IMR-90 (cell line): ENCODE measurements around the gene CDX1. TPM values are rescaled to one million over a fixed set of nuclear protein-coding genes. Genes with fewer than 3 reads are reported as not detected.
A peak's percentile ranks its signal among the peaks of the same experiment; 100 is the strongest.

Experiments
- ATAC-seq: fragments of 200-7000 bp; cut with Tn5 transposase; 2 replicates; pipeline ENCODE4 v1.9.1; 2020; ENCODE audit warnings: low read depth, mild to moderate bottlenecking, moderate library complexity
- BruUV-seq: library from RNA; stranded (reverse); fragments of 400-500 nt; replicated peaks from 2 replicates; lab custom pipeline; 2021; lab: Mats Ljungman, UMichigan
- CTCF ChIA-PET: fragments of 300-600 bp; formaldehyde crosslinking; extraction: SDS; loops from one replicate; lab custom pipeline; 2021; ENCODE audit warnings: antibody characterized with exemption; lab: Yijun Ruan, JAX
- POLR2A ChIA-PET: fragments of 300-600 bp; sonication (Branson Sonifier 250); formaldehyde crosslinking; loops from one replicate; lab custom pipeline; 2022; ENCODE audit warnings: antibody characterized with exemption; ENCODE audit not compliant: unreplicated experiment; lab: Charles Lee
- DNase-seq: peaks from one replicate; pipeline ENCODE4 v3.0.0; 2013
- H2AFZ ChIP-seq: replicated peaks from 2 replicates; pipeline ENCODE3; 2013; ENCODE audit warnings: low read length, mild to moderate bottlenecking; ENCODE audit not compliant: poor library complexity
- H2AK5ac ChIP-seq: 2 replicates; pipeline ENCODE4 v1.6.1; 2013; ENCODE audit warnings: low read depth, low read length, inconsistent platforms
- H2AK9ac ChIP-seq: replicated peaks from 2 replicates; pipeline ENCODE3; 2013; ENCODE audit warnings: mild to moderate bottlenecking, low read depth, low read length, moderate library complexity; ENCODE audit not compliant: poor library complexity
- H2BK120ac ChIP-seq: 2 replicates; pipeline ENCODE4 v1.6.1; 2013; ENCODE audit warnings: low read depth, low read length, inconsistent platforms
- H2BK15ac ChIP-seq: 3 replicates; pipeline ENCODE4 v1.6.1; 2013; ENCODE audit warnings: low read depth, low read length, inconsistent platforms
- H2BK20ac ChIP-seq: 2 replicates; pipeline ENCODE4 v1.6.1; 2013; ENCODE audit warnings: low read depth, mild to moderate bottlenecking, inconsistent platforms, low read length, moderate library complexity
- H2BK5ac ChIP-seq: 2 replicates; pipeline ENCODE4 v1.6.1; 2013; ENCODE audit warnings: mild to moderate bottlenecking, low read depth, low read length, inconsistent platforms; ENCODE audit not compliant: poor library complexity, severe bottlenecking
- H3K14ac ChIP-seq: replicated peaks from 2 replicates; pipeline ENCODE4 v1.6.1; 2013; ENCODE audit warnings: low read depth, low read length, inconsistent platforms
- H3K18ac ChIP-seq: 2 replicates; pipeline ENCODE4 v1.6.1; 2013; ENCODE audit warnings: low read depth, low read length, control low read depth
- H3K23ac ChIP-seq: 2 replicates; pipeline ENCODE4 v1.6.1; 2013; ENCODE audit warnings: low read depth, low read length, inconsistent platforms
- H3K27ac ChIP-seq: 2 replicates; pipeline ENCODE4 v1.5.1; 2013; ENCODE audit warnings: mild to moderate bottlenecking, control low read depth, low read length; ENCODE audit not compliant: insufficient read depth
- H3K27me3 ChIP-seq: 2 replicates; pipeline ENCODE4 v1.6.1; 2013; ENCODE audit warnings: low read length; ENCODE audit not compliant: control insufficient read depth, insufficient read depth
- H3K36me3 ChIP-seq: 2 replicates; pipeline ENCODE4 v1.6.1; 2013; ENCODE audit warnings: low read length, mixed read lengths; ENCODE audit not compliant: control insufficient read depth, insufficient read depth
- H3K4ac ChIP-seq: 2 replicates; pipeline ENCODE4 v1.6.1; 2013; ENCODE audit warnings: low read depth, low read length, inconsistent platforms
- H3K4me1 ChIP-seq: 2 replicates; pipeline ENCODE4 v1.6.1; 2013; ENCODE audit warnings: low read length, mixed read lengths; ENCODE audit not compliant: control insufficient read depth, insufficient read depth
- H3K4me2 ChIP-seq: 2 replicates; pipeline ENCODE4 v1.6.1; 2013; ENCODE audit warnings: low read depth, mild to moderate bottlenecking, control low read depth, low read length, moderate library complexity
- H3K4me3 ChIP-seq: 2 replicates; pipeline ENCODE4 v1.5.1; 2013; ENCODE audit warnings: low read depth, mild to moderate bottlenecking, control low read depth, low read length, moderate library complexity; ENCODE audit not compliant: insufficient read depth
- H3K56ac ChIP-seq: 2 replicates; pipeline ENCODE4 v1.6.1; 2013; ENCODE audit warnings: low read length, inconsistent platforms; ENCODE audit not compliant: insufficient read depth; ENCODE audit errors: extremely low read depth
- H3K79me1 ChIP-seq, 2 experiments: 2 replicates each; pipeline ENCODE4 v1.6.1; 2013; ENCODE audit warnings: low read length in 2 of 2, inconsistent platforms in 1 of 2, low read depth in 1 of 2
- H3K9ac ChIP-seq: 2 replicates; pipeline ENCODE4 v1.6.1; 2013; ENCODE audit warnings: low read depth, low read length, control low read depth
- H3K9me1 ChIP-seq: 2 replicates; pipeline ENCODE4 v1.6.1; 2013; ENCODE audit warnings: low read length, inconsistent platforms; ENCODE audit not compliant: insufficient read depth
- H3K9me3 ChIP-seq: 2 replicates; pipeline ENCODE4 v1.6.1; 2013; ENCODE audit warnings: low read length; ENCODE audit not compliant: control insufficient read depth, insufficient read depth
- H4K20me1 ChIP-seq: 2 replicates; pipeline ENCODE4 v1.6.1; 2013; ENCODE audit warnings: low read length, inconsistent platforms; ENCODE audit not compliant: insufficient read depth
- H4K5ac ChIP-seq: 2 replicates; pipeline ENCODE4 v1.6.1; 2013; ENCODE audit warnings: mild to moderate bottlenecking, low read depth, low read length, control low read depth
- H4K8ac ChIP-seq, 2 experiments: 2 replicates each; pipeline ENCODE4 v1.6.1; 2013; ENCODE audit warnings: low read depth in 2 of 2, low read length in 2 of 2, control low read depth in 1 of 2, inconsistent platforms in 1 of 2
- H4K91ac ChIP-seq: 2 replicates; pipeline ENCODE4 v1.6.1; 2013; ENCODE audit warnings: low read depth, low read length, inconsistent platforms; ENCODE audit not compliant: insufficient read depth
- BHLHE40 ChIP-seq: fragments of 150-350 bp; IDR thresholded peaks from 2 replicates; pipeline ENCODE4 v1.6.1; 2016; ENCODE audit warnings: mild to moderate bottlenecking, low read depth, low read length
- CEBPB ChIP-seq: IDR thresholded peaks from 2 replicates; pipeline ENCODE4 v1.6.1; 2012; ENCODE audit warnings: low read depth, low read length, improper control_type of control experiment
- FOS ChIP-seq: fragments of 150-350 bp; IDR thresholded peaks from 2 replicates; pipeline ENCODE4 v1.6.1; 2016; ENCODE audit warnings: low read depth, low read length
- MAFK ChIP-seq: IDR thresholded peaks from 2 replicates; pipeline ENCODE4 v1.6.1; 2012; ENCODE audit warnings: low read depth, low read length, improper control_type of control experiment
- MAZ ChIP-seq: IDR thresholded peaks from 2 replicates; pipeline ENCODE4 v1.6.1; 2012; ENCODE audit warnings: low read depth, mild to moderate bottlenecking, low read length, improper control_type of control experiment, moderate library complexity, borderline replicate concordance
- RCOR1 ChIP-seq: IDR thresholded peaks from 2 replicates; pipeline ENCODE4 v1.6.1; 2012; ENCODE audit warnings: mild to moderate bottlenecking, low read length, improper control_type of control experiment; ENCODE audit not compliant: insufficient replicate concordance
- SMC3 ChIP-seq: fragments of 150-350 bp; IDR thresholded peaks from 2 replicates; pipeline ENCODE4 v1.6.1; 2016; ENCODE audit warnings: low read depth, mild to moderate bottlenecking, antibody characterized with exemption, low read length, moderate library complexity
- WGBS, 2 experiments: methylation state at CpG; one replicate each; pipeline versions ENCODE4 v1.1.5 to v1.1.7; 2013; ENCODE audit warnings: missing lambda C conversion rate in 2 of 2; ENCODE audit not compliant: insufficient read length in 1 of 2; ENCODE audit errors: extremely low coverage in 2 of 2; 5-methylcytosine and 5-hydroxymethylcytosine counted together
- dilution Hi-C: fragments of 300-500 bp; cut with HindIII; formaldehyde crosslinking; loops from one replicate; pipeline ENCODE4 v1.14.3; 2018; ENCODE audit warnings: low sequenced_read_pairs; ENCODE audit not compliant: unreplicated experiment
- in situ Hi-C: fragments of 300-500 bp; cut with MboI; formaldehyde crosslinking; loops from 3 replicates; pipeline ENCODE4 v1.14.3; 2019; ENCODE audit warnings: low sequenced_read_pairs, inconsistent platforms, mixed read lengths
- intact Hi-C: fragments of 100-400 bp; cut with micrococcal nuclease; formaldehyde crosslinking; loops from 2 replicates; pipeline ENCODE4 v1.10.0; 2022
- polyA plus RNA-seq, 3 experiments: library from polyadenylated mRNA; depleted of rRNA; stranded (reverse); fragments of >200 nt; gene quantifications; 2 replicates each; pipeline ENCODE4 v1.2.3, GENCODE V29; 2012; ENCODE audit warnings: low replicate concordance in 1 of 3
- total RNA-seq: library from RNA; depleted of rRNA; stranded (reverse); fragments of >200 nt; gene quantifications from 2 replicates; pipeline ENCODE4 v1.2.3, GENCODE V29; 2012

CDX1 gene
- total and polyA plus RNA-seq, 2 of the 4 experiments (the other 2 are of a cell fraction) = 0.18 to 0.24 TPM

- no peak overlapping the region for H4K91ac ChIP-seq
- WGBS, 2 experiments = no CpG with 5 or more reads among the region's 3 CpGs
- peaks cover 10% of the 10 kb centered on the region for H3K4me1 ChIP-seq
- no peak overlapping the region for H2AK9ac ChIP-seq
- H3K56ac ChIP-seq = no peak overlapping the region
- H3K27me3 ChIP-seq = peaks cover 25% of the 10 kb centered on the region
- ATAC-seq (no peak), DNase-seq (no peak)
- no peak overlapping the region for H3K4me2 ChIP-seq
- no peak overlapping the region for H3K27ac ChIP-seq
- in situ Hi-C loops (loop anchor here (5.0 kb wide), 1 partner anchor 34 kb away; no protein-coding TSS in a partner anchor), intact Hi-C loops (no loop called here), dilution Hi-C loops (no loop called here)
- H2BK5ac ChIP-seq = no peak overlapping the region
- H3K4ac ChIP-seq = no peak overlapping the region
- no peak overlapping the region for H4K8ac ChIP-seq
- H2BK15ac ChIP-seq = no peak overlapping the region
- no peak overlapping the region for H2BK20ac ChIP-seq
- H3K23ac ChIP-seq = no peak overlapping the region
- H4K20me1 ChIP-seq = no peaks in the 10 kb centered on the region
- no peak overlapping the region for H3K9ac ChIP-seq
- peaks cover 18% of the 10 kb centered on the region for H3K9me1 ChIP-seq
- no TSS peak for BruUV-seq
- H3K18ac ChIP-seq = no peak overlapping the region
- no peaks in the 10 kb centered on the region for H3K36me3 ChIP-seq
- ChIA-PET CTCF (interaction anchor here (1.0 kb wide), 1 partner anchor 8 kb away, joined by 3 read pairs; no protein-coding TSS in a partner anchor), POLR2A (no interaction called here)
- H3K4me3 ChIP-seq = no peak overlapping the region
- no peak overlapping the region for H2AFZ ChIP-seq
- no peak overlapping the region for H2BK120ac ChIP-seq
- H4K5ac ChIP-seq = no peak overlapping the region
- no peaks in the 10 kb centered on the region for H3K79me1 ChIP-seq
- H3K14ac ChIP-seq = no peak overlapping the region
- no peaks in the 10 kb centered on the region for H3K9me3 ChIP-seq
- peak overlapping the region; percentile 32; the same call in 1 of the 2 replicates for H2AK5ac ChIP-seq
- no peak for TF ChIP-seq CEBPB
- no peak for TF ChIP-seq RCOR1
- no peak for TF ChIP-seq FOS
- TF ChIP-seq MAFK = no peak
- TF ChIP-seq SMC3 = no peak
- no peak for TF ChIP-seq MAZ
- TF ChIP-seq BHLHE40 = no peak
Observed at GRCh38 chr5:150173161-150173560, 6.6 kb downstream of the CDX1 start.
